Naive thymus-derived CD4-positive, alpha-beta T cell (primary cell): ENCODE data around the gene ZFP91. TPM values are rescaled to one million over a fixed set of nuclear protein-coding genes. Genes with fewer than 3 reads are reported as not detected.

ENCODE experiments used
- ATAC-seq: fragments of 150-1000 bp; cut with Tn5 transposase; 2 replicates; pipeline ENCODE4 v1.10.0; 2021; ENCODE audit warnings: mild to moderate bottlenecking, moderate library complexity
- CTCF ChIA-PET: fragments of 350-600 bp; sonication (Branson Sonifier 250); formaldehyde crosslinking; loops from one replicate; lab custom pipeline; 2021; ENCODE audit warnings: antibody characterized with exemption; lab: Charles Lee
- POLR2A ChIA-PET: fragments of 350-600 bp; sonication (Branson Sonifier 250); formaldehyde crosslinking; loops from one replicate; lab custom pipeline; 2021; ENCODE audit warnings: antibody characterized with exemption, inconsistent platforms; lab: Charles Lee
- DNase-seq, 9 donors: peaks; one replicate each; pipeline versions ENCODE4 v3.0.0 to v3.0.0-alpha.2; 2020 to 2022; ENCODE audit warnings: mixed read lengths in 1 of 9
- H3K27ac ChIP-seq: one replicate; pipeline ENCODE4 v1.7.0; 2013; ENCODE audit warnings: mild to moderate bottlenecking, low read depth, low read length, moderate library complexity
- H3K27me3 ChIP-seq, 2 donors: one replicate each; pipeline ENCODE4 v1.7.0; 2013; ENCODE audit warnings: low read length in 2 of 2, mild to moderate bottlenecking in 2 of 2, moderate library complexity in 2 of 2; ENCODE audit not compliant: control insufficient read depth in 2 of 2, insufficient read depth in 2 of 2
- H3K36me3 ChIP-seq, 3 experiments: 1 replicate in 2 of 3; 2 replicates in 1 of 3; pipeline ENCODE4 v1.7.0; 2013; ENCODE audit warnings: low read length in 3 of 3, mild to moderate bottlenecking in 3 of 3, moderate library complexity in 1 of 3; ENCODE audit not compliant: insufficient read depth in 3 of 3, control insufficient read depth in 2 of 3
- H3K4me1 ChIP-seq, 2 donors: one replicate each; pipeline ENCODE4 v1.7.0; 2013; ENCODE audit warnings: low read length in 2 of 2, mild to moderate bottlenecking in 2 of 2, moderate library complexity in 1 of 2; ENCODE audit not compliant: control insufficient read depth in 2 of 2, insufficient read depth in 2 of 2
- H3K4me3 ChIP-seq: 2 replicates; pipeline ENCODE4 v1.7.0; 2013; ENCODE audit warnings: mild to moderate bottlenecking, low read length
- H3K9me3 ChIP-seq, 3 experiments: 1 replicate in 2 of 3; 2 replicates in 1 of 3; pipeline ENCODE4 v1.7.0; 2013; ENCODE audit warnings: low read length in 3 of 3; ENCODE audit not compliant: control insufficient read depth in 2 of 3
- H3K27ac Mint-ChIP-seq, 9 donors: one replicate each; pipeline ENCODE4 v1.8.0; 2020 to 2022; ENCODE audit warnings: mixed read lengths in 9 of 9, mild to moderate bottlenecking in 8 of 9, moderate library complexity in 5 of 9, inconsistent platforms in 2 of 9
- H3K27me3 Mint-ChIP-seq, 5 donors: one replicate each; pipeline ENCODE4 v1.8.0; 2021 to 2022; ENCODE audit warnings: mixed read lengths in 5 of 5, mild to moderate bottlenecking in 1 of 5
- H3K36me3 Mint-ChIP-seq, 5 donors: one replicate each; pipeline ENCODE4 v1.8.0; 2020 to 2022; ENCODE audit warnings: mixed read lengths in 5 of 5, mild to moderate bottlenecking in 3 of 5, inconsistent platforms in 1 of 5
- H3K4me1 Mint-ChIP-seq, 7 donors: one replicate each; pipeline ENCODE4 v1.8.0; 2020 to 2022; ENCODE audit warnings: mixed read lengths in 7 of 7, mild to moderate bottlenecking in 3 of 7, inconsistent platforms in 1 of 7
- H3K4me3 Mint-ChIP-seq, 10 donors: one replicate each; pipeline ENCODE4 v1.8.0; 2020 to 2022; ENCODE audit warnings: mild to moderate bottlenecking in 10 of 10, mixed read lengths in 10 of 10, moderate library complexity in 6 of 10, inconsistent platforms in 2 of 10
- H3K9me3 Mint-ChIP-seq, 11 donors: one replicate each; pipeline ENCODE4 v1.8.0; 2020 to 2022; ENCODE audit warnings: mixed read lengths in 11 of 11, mild to moderate bottlenecking in 4 of 11, inconsistent platforms in 1 of 11, moderate library complexity in 1 of 11
- intact Hi-C, 2 donors: fragments of 100-400 bp; cut with micrococcal nuclease; formaldehyde crosslinking; loops; one replicate each; pipeline ENCODE4 v1.15.1; 2023
- polyA plus RNA-seq, 2 donors: library from polyadenylated mRNA; unstranded; fragments of 300-500 nt; fragmentation: Illumina TruSeq; gene quantifications; one replicate each; pipeline ENCODE4 v1.2.3, GENCODE V29; 2021
- total RNA-seq, 6 experiments: library from RNA in 5 of 6; stranded (reverse) in 5 of 6; gene quantifications; 1 replicate in 5 of 6; 2 replicates in 1 of 6; pipeline ENCODE4 v1.2.3 and lab custom pipeline; 2021 to 2026

ZFP91 gene
- total and polyA plus RNA-seq, 7 experiments from 2014 or later: 6.5 to 53.8 (median 39.1) TPM

DNA sequence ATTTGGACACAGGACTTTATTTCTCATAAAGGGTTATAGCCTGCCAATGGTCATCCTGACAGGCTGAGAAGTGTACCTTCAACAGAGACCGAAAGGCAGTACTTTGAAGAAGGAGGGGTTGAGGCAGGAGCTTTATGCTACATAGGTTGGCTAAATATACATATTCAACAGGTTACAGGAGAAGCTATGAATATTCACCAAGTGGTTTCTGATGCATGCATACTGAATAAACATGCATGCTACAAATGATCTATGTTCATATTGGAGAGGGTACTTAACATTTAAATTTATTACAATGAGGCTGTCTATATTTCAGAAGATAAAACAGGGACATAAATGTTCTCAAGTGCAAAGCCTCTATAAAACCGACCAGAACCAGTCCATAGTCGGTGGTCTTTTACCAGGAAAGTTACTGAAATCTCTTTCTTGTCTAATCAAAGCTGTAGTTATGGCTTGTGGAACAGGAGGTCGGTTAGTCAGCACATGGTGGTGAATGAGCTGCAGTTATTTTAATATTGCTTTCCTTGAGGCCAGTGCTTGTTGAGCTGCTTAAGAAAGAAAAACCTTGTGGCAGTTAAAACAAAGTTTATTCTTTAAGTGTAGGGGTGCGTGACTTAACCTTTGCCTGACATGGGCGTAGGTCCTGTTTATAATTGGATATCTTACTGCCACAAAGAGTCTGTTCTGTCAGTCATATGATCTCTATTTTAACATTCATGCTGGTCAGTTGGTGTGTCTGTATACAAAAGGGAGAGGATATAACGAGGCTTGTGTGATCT, 63.1 kb downstream of the ZFP91 start:
- no peak for DNase-seq
- H3K4me3 ChIP-seq: no peak overlapping the region
- ChIA-PET CTCF (no interaction called here), POLR2A (no interaction called here)
- H3K9me3 ChIP-seq: peaks cover 0 to 12% (median 0%) of the 10 kb centered on the region in 3 experiments
- peaks cover 14 to 24% of the 10 kb centered on the region in 2 donors for H3K4me1 ChIP-seq
- no peak for ATAC-seq
- peaks cover 0 to 19% (median 8%) of the 10 kb centered on the region in 11 donors for H3K9me3 Mint-ChIP-seq
- peaks cover 0 to 10% (median 0%) of the 10 kb centered on the region in 5 donors for H3K27me3 Mint-ChIP-seq
- no peak overlapping the region for H3K27ac ChIP-seq
- no peak overlapping the region for H3K4me3 Mint-ChIP-seq
- H3K27me3 ChIP-seq: no peaks in the 10 kb centered on the region
- intact Hi-C loops: no loop called here
- peaks cover 13 to 31% (median 26%) of the 10 kb centered on the region in 7 donors for H3K4me1 Mint-ChIP-seq
- H3K27ac Mint-ChIP-seq: peak overlapping the region in 7 of 9 donors; percentile 3 to 95 (median 81)
- H3K36me3 Mint-ChIP-seq: peaks cover 0 to 6% (median 0%) of the 10 kb centered on the region in 5 donors
- H3K36me3 ChIP-seq: no peaks in the 10 kb centered on the region

DNA sequence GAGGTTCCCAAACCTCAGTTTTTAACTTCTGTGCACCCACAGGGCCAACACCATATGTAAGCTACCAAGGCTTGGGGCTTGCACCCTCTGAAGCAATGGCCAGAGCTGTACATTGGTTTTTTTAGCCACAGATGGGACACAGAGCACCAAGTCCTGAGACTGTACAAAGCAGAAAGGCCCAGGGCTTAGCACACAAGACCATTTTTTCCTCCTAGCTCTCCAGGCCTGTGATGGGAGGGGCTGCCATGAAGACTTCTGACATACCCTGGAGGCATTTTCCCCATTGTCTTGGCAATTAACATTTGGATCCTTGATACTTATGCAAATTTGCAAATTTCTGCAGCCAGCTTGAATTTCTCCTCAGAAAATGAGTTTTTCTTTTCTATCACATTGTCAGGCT, 67.0 kb downstream of the ZFP91 start:
- Histone ChIP-seq H3K27ac (no peak overlapping the region), H3K4me1 (peaks cover 4 to 6% of the 10 kb centered on the region in 2 donors), H3K4me3 (no peak overlapping the region), H3K9me3 (peaks cover 0 to 12% (median 0%) of the 10 kb centered on the region in 3 experiments), H3K27me3 (no peaks in the 10 kb centered on the region), H3K36me3 (no peaks in the 10 kb centered on the region)
- H3K4me3 Mint-ChIP-seq: no peak overlapping the region
- ChIA-PET POLR2A (no interaction called here), CTCF (interaction anchor here (1.2 to 1.3 kb wide), 3 partner anchors 8 to 142 kb away, joined by 3 to 4 read pairs (median 3); no protein-coding TSS in a partner anchor)
- H3K27ac Mint-ChIP-seq: no peak overlapping the region
- intact Hi-C loops: no loop called here
- H3K27me3 Mint-ChIP-seq: peaks cover 0 to 10% (median 0%) of the 10 kb centered on the region in 5 donors
- DNase-seq: no peak
- peaks cover 0 to 20% (median 8%) of the 10 kb centered on the region in 11 donors for H3K9me3 Mint-ChIP-seq
- H3K4me1 Mint-ChIP-seq: peaks cover 3 to 14% (median 10%) of the 10 kb centered on the region in 7 donors
- no peak for ATAC-seq
- H3K36me3 Mint-ChIP-seq: peaks cover 0 to 11% (median 0%) of the 10 kb centered on the region in 5 donors

DNA sequence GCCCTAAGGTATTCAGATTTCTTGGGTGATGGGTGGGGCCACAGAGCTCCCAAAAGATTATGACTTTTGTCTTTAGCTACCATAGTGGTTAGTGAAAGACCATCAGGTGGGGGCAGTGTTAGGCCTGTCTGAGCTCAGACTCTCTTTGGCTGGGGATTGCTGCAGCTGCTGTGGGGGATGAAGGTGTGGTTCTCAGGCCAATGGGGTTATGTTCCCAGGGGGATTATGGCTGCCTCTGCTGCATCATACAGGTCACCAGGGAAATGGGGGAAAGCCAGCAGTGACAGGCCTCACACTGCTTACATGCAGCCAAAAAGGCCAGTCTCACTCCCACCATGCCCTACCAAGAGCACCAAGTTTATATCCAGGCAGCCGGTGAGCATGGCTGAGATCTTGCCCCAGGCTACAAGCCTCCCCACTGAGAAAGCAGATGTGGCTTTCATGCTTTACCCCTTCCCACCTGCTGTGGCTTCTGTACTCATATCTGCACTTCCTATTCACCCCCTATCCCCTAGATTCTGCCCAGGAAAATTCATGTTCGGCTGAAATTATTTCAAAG, 68.4 kb downstream of the ZFP91 start:
- CTCF ChIA-PET: interaction anchor here (1.0 to 1.3 kb wide), 2 partner anchors 27 to 141 kb away, joined by 3 read pairs; no protein-coding TSS in a partner anchor
- Mint-ChIP-seq H3K27me3 (peaks cover 0 to 10% (median 0%) of the 10 kb centered on the region in 5 donors), H3K4me1 (no peaks in the 10 kb centered on the region), H3K27ac (no peak overlapping the region), H3K36me3 (peaks cover 0 to 11% (median 0%) of the 10 kb centered on the region in 5 donors), H3K9me3 (peaks cover 0 to 20% (median 8%) of the 10 kb centered on the region in 11 donors), H3K4me3 (no peak overlapping the region)
- intact Hi-C loops: no loop called here
- H3K4me3 ChIP-seq: no peak overlapping the region
- no peaks in the 10 kb centered on the region for H3K4me1 ChIP-seq
- H3K27me3 ChIP-seq: no peaks in the 10 kb centered on the region
- no peak overlapping the region for H3K27ac ChIP-seq
- POLR2A ChIA-PET: interaction anchor here (0.6 to 0.7 kb wide), 4 partner anchors 11 to 1176 kb away, joined by 3 to 4 read pairs (median 4); no protein-coding TSS in a partner anchor
- peaks cover 0 to 12% (median 0%) of the 10 kb centered on the region in 3 experiments for H3K9me3 ChIP-seq
- no peak for ATAC-seq
- DNase-seq: no peak
- H3K36me3 ChIP-seq: no peaks in the 10 kb centered on the region

DNA sequence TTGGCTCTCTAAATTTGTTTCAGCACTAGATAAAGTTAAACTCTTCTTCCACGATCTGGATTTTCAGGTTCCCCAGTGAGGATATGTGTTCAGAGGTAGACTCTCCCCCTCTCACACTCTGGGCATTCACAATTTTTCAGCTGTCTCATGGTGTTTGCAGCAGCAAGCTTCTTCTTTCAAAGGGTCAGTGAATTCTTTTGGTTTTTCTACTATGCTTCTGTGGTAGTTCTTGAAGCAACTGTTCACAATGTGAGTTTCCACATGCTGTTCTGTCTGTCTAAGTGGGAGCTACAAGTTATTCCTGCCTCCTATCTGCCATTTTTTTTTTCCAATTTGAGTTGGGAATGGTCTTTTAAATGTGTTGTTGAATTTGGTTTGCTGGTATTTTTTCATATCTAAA, 69.0 kb downstream of the ZFP91 start:
- Histone ChIP-seq H3K9me3 (peaks cover 0 to 12% (median 0%) of the 10 kb centered on the region in 3 experiments), H3K36me3 (no peaks in the 10 kb centered on the region), H3K27ac (no peak overlapping the region), H3K4me3 (no peak overlapping the region), H3K27me3 (no peaks in the 10 kb centered on the region), H3K4me1 (no peaks in the 10 kb centered on the region)
- intact Hi-C loops: no loop called here
- DNase-seq (no peak), ATAC-seq (no peak)
- Mint-ChIP-seq H3K36me3 (peaks cover 0 to 11% (median 0%) of the 10 kb centered on the region in 5 donors), H3K9me3 (peaks cover 0 to 20% (median 8%) of the 10 kb centered on the region in 11 donors), H3K27me3 (peaks cover 0 to 4% (median 0%) of the 10 kb centered on the region in 5 donors), H3K4me3 (no peak overlapping the region), H3K4me1 (no peaks in the 10 kb centered on the region), H3K27ac (no peak overlapping the region)
- ChIA-PET POLR2A (interaction anchor here (0.6 to 0.7 kb wide), 3 partner anchors 10 to 1177 kb away, joined by 3 to 4 read pairs (median 3); no protein-coding TSS in a partner anchor), CTCF (interaction anchor here (1.0 kb wide), 1 partner anchor 27 kb away, joined by 3 read pairs; no protein-coding TSS in a partner anchor)

DNA sequence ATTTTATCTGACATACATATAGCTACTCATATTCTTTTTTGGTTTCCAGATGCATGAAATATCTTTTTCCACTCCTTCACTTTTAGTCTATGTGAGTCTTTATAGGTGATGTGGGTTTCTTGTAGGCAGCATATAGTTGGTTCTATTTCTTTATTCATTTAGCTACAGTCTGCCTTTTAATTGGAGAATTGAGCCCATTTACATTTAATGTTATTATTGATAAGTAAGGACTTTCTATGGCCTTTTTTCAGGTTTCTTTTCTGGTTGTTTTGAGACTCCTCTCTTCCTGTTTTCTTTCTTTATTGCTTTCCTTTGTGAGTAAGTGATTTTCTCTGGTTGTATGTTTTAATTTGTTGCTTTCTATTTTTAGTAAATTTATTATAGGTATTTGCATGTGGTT, 70.8 kb downstream of the ZFP91 start:
- Histone ChIP-seq H3K4me3 (no peak overlapping the region), H3K4me1 (no peaks in the 10 kb centered on the region), H3K27me3 (no peaks in the 10 kb centered on the region), H3K36me3 (no peaks in the 10 kb centered on the region), H3K9me3 (peaks cover 0 to 12% (median 0%) of the 10 kb centered on the region in 3 experiments), H3K27ac (no peak overlapping the region)
- Mint-ChIP-seq H3K4me1 (peaks cover 0 to 11% (median 5%) of the 10 kb centered on the region in 7 donors), H3K4me3 (no peak overlapping the region), H3K9me3 (peaks cover 0 to 20% (median 6%) of the 10 kb centered on the region in 11 donors), H3K27ac (no peak overlapping the region), H3K36me3 (peaks cover 0 to 11% (median 0%) of the 10 kb centered on the region in 5 donors), H3K27me3 (peaks cover 0 to 3% (median 0%) of the 10 kb centered on the region in 5 donors)
- ChIA-PET CTCF (interaction anchor here (7.6 kb wide), 1 partner anchor 138 kb away, joined by 104 read pairs; no protein-coding TSS in a partner anchor), POLR2A (no interaction called here)
- ATAC-seq: no peak
- no peak for DNase-seq
- intact Hi-C loops: loop anchor here in 1 of 2 donors (5.0 to 10.0 kb wide), 2 partner anchors 253 to 405 kb away; no protein-coding TSS in a partner anchor

DNA sequence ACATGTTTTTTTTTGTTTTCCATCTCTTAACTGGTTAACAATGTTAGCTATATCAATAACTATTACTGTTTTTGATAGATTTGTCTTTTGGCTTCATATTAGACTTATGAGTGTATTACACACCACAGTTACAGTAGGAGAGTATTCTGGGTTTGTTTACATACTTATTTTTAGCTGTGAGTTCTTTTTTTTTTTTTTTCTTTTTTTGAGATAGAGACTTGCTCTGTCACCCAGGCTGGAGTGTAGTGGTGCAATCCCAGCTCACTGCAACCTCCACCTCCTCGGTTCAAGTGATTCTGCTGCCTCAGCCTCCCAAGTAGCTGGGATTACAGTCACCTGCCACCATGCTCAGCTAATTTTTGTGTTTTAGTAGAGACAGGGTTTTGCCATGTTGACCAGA, 71.6 kb downstream of the ZFP91 start:
- no peaks in the 10 kb centered on the region for H3K4me1 ChIP-seq
- H3K36me3 Mint-ChIP-seq: peaks cover 0 to 11% (median 0%) of the 10 kb centered on the region in 5 donors
- peaks cover 0 to 11% (median 5%) of the 10 kb centered on the region in 7 donors for H3K4me1 Mint-ChIP-seq
- peaks cover 0 to 20% (median 6%) of the 10 kb centered on the region in 11 donors for H3K9me3 Mint-ChIP-seq
- intact Hi-C loops: loop anchor here in 1 of 2 donors (5.0 to 10.0 kb wide), 2 partner anchors 252 to 404 kb away; no protein-coding TSS in a partner anchor
- DNase-seq (no peak), ATAC-seq (no peak)
- no peak overlapping the region for H3K27ac ChIP-seq
- H3K36me3 ChIP-seq: no peaks in the 10 kb centered on the region
- H3K9me3 ChIP-seq: peaks cover 0 to 10% (median 0%) of the 10 kb centered on the region in 3 experiments
- no peak overlapping the region for H3K4me3 ChIP-seq
- H3K27ac Mint-ChIP-seq: no peak overlapping the region
- H3K27me3 Mint-ChIP-seq: peaks cover 0 to 3% (median 0%) of the 10 kb centered on the region in 5 donors
- ChIA-PET POLR2A (interaction anchor here (0.7 kb wide), 1 partner anchor 65 kb away, joined by 3 read pairs; no protein-coding TSS in a partner anchor), CTCF (interaction anchor here (0.6 to 7.6 kb wide), 4 partner anchors 21 to 137 kb away, joined by 3 to 104 read pairs (median 3); no protein-coding TSS in a partner anchor)
- no peaks in the 10 kb centered on the region for H3K27me3 ChIP-seq
- no peak overlapping the region for H3K4me3 Mint-ChIP-seq
